ENCODE results near the gene TRIM10.

- TF ChIP-seq, protein P1, sequence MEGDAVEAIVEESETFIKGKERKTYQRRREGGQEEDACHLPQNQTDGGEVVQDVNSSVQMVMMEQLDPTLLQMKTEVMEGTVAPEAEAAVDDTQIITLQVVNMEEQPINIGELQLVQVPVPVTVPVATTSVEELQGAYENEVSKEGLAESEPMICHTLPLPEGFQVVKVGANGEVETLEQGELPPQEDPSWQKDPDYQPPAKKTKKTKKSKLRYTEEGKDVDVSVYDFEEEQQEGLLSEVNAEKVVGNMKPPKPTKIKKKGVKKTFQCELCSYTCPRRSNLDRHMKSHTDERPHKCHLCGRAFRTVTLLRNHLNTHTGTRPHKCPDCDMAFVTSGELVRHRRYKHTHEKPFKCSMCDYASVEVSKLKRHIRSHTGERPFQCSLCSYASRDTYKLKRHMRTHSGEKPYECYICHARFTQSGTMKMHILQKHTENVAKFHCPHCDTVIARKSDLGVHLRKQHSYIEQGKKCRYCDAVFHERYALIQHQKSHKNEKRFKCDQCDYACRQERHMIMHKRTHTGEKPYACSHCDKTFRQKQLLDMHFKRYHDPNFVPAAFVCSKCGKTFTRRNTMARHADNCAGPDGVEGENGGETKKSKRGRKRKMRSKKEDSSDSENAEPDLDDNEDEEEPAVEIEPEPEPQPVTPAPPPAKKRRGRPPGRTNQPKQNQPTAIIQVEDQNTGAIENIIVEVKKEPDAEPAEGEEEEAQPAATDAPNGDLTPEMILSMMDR (IDR thresholded peaks at IDR 0.05): no peak
- TF ChIP-seq POLR2A (IDR thresholded peaks at IDR 0.05): no peak
Observed at GRCh38 chr6:30185846-30186484, 25.0 kb upstream of the TRIM10 start.
